NK-92 (cell line): ENCODE results near the gene GTPBP3.

Experiments used
- DNase-seq: peaks from one replicate; lab custom pipeline; 2025; ENCODE audit not compliant: unreplicated experiment; lab: John Stamatoyannopoulos, UW

Gene GTPBP3

DNA sequence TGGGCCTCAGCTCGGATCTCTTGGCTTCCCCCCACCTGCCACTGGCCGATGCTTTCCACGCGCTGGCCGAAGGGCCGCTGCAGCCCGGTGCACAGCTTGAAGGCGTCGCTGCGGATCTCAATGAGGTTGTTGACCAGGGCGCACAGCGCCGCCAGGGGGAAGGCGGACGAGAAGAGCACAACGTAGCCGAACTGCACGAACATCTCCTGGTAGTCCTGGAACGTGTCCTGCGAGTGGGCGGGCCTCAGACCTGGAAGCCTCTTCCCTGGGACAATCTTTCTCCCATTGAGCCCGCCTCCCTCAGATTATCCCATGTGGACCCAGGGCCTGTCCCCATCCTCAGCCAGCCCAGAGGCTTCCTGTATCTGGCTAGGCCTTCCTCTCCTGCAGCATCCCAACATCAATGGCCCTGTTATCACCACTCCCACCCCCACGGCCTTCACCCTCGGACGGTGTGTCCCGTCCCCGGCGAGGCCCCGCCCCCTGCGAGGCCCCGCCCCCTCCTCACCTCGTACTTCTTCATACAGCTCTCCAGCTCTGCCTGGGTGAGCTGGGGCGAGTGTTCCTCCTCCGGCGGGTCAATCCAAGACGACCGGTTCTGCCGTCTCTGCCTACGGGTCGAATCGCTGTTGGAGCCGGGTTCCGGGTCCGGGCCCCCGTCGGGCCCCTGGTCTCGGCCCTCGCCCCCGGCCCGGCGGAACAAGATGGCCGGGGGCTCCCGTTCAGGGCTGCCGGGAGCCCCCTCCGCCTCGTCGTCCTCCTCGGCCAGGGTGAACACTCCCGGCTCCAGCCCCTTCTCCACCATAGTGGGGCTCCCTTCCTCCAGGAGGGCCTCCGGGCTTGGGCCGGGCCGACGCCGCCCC is 9.5 kb upstream of the GTPBP3 start:
- DNase-seq = no peak

DNA sequence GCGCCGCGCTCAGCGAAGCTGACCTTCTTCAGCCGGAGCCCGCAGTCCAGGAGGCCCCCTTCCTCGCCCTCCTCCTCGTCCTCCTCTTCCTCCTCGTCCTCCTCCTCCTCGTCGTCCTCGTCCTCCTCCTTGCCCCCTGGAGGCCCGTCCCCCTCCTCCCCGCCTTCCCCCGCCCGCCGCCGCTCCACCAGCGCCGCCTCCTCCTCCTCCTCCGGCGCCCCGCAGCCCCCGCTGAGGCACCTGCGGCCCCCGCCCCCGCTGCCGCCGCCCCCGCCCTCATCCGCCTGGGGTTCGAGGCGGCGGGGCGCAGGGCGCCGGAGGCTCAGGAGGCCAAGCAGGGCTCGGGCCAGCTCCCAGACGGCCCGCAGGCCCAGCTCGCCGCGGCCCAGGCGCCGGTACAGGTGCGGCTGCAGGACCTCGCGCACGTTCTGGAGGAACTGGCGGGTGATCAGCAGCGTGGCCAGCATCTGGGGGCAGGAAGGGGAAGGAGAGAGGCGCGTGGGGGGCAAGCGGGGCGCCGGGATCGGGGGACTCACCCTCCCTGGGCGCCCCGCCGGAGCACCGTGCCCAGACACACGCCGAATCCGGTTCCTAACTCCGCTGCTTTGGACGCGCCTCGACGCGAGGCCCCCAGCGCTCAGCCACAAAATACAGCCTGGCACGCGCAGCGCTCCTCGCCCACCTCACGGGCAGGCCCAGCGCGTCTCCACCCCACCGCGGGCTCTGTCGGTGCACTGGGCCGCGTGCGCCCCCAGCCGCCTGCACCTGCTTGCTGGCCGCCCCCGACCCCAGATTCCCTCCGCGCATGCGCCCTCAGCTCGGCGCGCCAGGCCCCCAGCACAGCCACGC is 8.6 kb upstream of the GTPBP3 start:
- no peak for DNase-seq

DNA sequence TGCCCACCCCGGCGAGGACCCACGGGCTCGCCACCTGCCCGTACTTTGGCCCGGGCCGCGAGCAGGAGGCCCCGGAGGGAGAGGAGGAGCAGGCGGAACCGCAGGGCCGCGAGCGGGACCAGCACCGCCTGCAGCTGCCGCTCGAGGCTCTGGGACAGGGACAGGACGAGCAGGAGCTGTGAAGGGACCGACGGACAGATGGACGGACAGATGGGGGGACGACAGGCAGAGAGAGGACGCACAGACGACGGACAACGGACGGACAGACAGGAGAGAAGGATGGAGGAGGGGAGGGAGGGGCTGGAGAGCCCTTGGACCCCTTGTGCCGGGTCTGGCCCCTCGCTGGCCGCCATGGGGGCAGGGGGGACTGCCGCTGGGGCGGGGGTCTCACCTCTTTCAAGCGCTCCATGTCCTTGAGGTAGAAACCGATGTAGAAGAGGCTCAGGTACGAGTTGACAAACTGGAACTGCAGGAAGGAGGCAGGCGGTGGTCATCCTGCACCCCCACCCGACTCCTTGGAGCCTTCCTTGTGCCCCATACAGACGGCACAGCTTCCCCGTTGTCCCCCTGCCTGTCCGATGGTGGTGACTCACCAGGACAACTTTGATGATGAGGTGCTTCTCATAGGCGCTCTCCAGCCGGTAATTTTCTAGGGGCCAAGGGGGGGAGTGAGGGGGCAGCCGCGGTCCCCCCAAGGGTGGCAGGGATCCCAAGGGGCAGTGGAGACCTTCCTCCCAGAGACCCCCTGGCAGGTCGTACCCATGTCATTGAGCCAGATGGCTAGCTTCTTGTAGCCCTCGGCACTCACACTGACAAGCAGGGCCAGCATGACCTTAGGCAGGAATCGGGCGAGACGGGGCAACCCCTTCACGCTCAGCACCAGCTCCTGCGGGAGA is 7.7 kb upstream of the GTPBP3 start:
- DNase-seq = no peak

DNA sequence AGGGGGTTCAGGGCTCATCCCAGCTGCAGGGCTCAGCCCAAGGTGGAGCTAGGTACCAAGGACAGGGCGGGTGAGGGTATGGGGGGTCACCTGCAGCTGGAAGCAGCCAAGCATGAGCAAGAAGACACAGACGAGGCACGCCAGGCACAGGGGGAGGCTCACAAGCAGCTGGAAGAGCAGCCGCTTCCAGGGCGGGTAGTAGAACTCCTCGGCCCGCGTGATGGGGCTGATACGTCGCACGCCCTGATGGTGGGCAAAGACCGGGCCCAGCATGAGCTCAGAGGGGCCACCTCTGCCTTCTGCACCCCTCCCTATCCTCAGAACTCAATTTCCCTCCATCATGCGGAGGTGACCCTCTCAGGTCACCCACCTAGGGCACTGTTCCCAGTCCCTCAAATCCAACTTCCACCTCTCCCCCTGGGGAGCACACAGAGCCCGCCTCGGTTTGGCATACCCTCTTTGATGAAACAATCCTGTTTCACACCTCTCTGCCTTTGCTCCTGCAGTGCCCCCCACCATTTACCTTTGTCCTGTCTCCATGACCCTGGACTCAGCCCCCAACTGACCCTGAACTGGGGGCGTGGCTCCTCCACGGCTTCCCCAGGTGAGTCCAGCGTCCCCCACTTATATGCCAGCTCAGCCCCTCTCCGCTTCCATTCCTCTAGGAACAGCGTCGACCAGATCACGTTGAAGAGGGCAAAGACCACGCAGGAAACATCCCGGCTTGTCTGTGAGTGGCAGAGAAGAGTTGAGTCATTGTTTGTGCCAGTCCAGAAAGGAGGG is 6.9 kb upstream of the GTPBP3 start:
- DNase-seq = no peak

DNA sequence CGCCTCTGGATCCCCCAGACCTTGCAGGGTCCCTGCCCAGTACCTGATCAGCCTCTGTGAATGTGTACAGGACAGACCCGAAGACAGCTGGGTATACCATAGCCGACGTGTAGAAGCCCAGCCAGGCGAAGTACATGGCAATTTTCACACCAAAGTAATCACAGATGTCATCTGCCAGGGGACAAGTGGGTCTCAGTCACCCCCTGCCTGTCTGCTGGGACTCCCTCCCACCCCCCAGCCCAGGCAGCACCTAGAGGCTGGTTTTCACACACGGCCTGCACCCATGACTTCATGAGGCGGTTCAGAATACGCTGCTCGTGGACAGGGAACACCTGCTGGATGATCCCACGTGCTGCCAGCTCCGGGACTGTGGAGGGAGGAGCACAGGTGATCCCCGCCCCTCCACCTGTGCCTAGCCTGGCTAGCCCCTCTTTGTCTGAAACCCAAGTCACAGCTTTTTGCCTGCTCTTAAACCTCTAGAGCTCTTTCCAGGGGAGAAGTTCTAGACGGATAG is 6.3 kb upstream of the GTPBP3 start:
- DNase-seq = no peak

DNA sequence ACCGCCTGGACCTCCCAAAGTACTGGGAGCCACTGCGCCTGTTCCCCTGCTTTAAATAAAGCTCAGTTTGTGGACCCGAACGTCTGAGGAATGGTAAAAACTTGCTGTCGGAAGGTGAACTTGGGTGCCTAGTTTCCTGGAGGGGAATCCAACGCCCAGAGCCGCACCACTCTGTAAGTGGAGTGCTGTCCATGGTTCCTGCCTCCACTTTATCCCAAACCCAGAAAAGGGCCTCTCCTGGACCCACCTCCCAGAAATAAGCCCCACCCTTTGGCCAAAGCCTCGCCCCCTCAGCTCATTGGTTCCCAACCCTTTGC is 5.0 kb upstream of the GTPBP3 start:
- no peak for DNase-seq

DNA sequence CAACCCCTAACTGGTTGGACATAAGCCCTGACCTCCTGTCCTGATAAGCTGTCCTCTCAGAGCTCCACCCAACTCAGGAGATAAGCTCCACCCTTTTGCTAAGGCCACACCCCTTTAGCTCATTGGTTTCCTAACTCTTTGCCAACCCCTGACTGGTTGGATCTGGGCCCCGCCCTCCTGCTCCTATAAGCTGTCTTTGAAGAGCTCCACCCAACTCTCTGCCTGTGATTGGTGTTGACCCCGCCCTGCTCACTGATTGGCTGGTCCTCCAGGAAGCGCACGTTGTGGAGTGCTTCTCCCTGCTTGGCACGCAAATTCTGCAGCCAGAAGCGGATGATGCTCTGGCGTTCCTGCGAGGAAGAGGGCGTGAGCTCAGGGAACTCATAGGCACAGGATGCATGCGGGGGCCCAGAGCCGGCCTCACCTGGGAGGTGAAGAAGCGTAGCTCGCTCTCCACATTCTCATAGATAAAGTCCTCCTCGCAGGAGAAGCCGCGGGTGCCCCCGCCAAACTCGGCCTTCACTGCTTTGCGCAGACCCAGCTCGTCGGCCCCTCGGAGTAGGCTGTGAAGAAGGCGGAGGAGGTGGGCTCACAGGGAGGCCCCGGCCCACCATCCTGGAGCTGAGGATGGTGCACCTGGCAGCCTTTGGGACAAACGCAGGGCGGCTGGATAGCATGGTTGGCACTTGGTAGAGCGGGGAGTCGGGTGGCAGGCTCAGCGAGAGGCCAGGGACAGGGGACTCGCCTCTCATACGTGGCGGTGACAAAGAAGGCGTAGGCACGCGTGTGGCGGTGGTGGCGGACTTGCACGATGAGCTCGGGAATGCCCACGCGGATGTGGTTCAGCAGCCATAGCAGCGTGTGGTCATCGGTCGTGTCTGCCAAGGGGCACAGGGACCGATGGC is 4.4 kb upstream of the GTPBP3 start:
- DNase-seq = no peak

DNA sequence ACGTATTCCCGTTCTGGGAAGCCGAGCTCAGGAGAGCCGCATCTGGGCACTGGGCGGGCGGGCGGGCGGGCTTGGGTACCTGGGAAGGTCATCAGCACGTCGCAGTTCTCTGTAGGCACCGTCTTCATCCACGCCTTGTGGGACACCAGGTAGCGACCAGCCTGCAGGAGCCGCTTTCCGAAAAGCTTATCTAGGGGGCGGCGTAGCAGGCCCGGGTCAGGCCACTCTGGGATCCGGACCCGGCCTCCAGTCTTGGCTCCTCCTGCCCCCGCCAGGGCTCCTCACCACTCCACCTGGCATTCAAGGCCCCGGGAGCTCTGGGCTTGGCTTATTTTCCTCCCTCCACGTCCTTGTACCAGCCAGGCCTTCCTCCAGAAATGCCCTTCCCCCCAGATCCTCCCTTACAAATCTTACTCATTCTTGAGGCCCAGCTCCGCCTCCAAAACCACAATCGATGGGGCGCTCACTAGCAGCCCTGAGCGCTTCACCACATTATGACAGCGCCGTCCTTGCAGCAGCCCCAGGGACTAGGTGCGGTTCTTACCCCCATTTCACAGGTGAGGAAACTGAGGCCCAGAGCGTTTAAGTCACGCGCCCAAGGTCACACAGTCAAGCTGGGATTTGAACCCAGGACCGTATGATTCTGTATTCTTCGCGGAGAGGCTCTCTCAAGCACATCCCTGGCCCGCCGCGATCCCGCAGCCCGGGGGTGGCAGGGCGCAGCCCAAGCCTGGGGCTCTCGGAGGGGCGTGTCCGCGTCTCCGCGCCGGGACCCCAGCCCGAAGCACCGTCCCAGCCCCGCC is 3.5 kb upstream of the GTPBP3 start:
- no peak for DNase-seq

DNA sequence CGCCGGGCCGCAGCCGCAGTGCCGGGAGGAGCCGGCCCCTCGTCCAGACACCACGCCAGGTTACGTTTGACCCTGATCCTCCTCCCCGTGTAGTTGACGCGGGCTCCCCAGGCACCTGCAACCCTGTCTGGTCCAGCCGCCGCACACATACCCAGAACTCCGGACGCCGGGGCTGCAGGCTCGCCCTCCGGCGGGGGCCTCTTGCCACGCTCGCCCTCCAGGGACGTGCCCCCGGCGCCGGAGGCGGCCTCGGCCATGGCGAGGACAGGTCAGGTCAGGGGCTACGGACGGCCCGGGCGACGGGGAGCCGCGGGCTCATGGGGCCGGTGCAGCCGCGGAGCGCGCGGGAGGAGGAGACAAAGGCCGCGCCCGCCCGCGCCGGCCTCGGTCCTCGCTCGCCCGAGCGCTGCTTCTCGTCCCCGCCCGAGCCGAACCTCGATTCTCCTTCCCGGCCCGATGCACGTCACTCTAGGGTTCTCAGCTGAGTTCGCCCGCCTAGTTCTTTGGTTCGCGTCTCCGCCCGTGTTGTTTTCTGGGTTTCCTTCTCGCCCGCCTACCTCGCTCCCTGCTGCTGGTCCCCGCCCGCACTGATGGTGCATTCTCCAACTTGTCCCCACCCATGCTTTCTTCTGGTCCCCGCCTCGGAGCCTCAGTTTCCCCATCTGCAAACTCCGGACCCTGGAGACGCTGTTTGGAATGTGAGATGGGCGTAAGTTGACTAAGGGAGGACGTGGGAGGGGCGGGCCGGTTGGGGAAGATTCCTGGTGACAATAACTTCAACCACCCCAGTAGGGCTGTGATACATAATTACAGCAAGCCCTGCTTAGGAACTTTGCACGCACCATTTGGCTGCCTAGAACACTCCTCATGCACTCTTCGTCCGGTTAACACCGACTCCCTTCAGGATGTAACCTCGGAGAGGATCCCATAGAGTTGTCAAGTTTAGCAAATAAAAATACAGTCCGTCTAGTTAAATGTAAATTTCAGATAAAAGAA is 2.6 kb upstream of the GTPBP3 start, which contains the start of gene ANO8:
ANO8 (minus strand) TSS at position 442 of the 996 bp plus-strand sequence; CDS start at position 257, 185 bp downstream.
- DNase-seq = peak; percentile 55

DNA sequence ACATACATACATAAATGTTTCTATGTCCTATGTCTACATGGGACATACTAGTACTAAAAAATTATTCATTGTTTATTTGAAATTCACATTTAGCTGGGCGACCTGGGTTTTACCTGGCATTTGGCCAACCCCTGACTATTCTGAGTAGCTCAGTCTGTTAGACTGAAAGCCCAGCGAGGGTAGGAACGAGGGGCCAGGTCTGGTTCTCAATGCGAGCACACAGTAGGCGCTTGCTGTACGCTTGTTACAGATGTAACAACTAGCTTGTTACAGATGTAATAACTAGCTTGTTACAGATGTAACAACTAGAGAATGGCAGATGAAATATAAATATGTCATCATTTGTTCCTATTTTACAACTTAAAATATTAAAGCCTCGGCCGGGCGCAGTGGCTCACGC is 1.8 kb upstream of the GTPBP3 start:
- DNase-seq = no peak

DNA sequence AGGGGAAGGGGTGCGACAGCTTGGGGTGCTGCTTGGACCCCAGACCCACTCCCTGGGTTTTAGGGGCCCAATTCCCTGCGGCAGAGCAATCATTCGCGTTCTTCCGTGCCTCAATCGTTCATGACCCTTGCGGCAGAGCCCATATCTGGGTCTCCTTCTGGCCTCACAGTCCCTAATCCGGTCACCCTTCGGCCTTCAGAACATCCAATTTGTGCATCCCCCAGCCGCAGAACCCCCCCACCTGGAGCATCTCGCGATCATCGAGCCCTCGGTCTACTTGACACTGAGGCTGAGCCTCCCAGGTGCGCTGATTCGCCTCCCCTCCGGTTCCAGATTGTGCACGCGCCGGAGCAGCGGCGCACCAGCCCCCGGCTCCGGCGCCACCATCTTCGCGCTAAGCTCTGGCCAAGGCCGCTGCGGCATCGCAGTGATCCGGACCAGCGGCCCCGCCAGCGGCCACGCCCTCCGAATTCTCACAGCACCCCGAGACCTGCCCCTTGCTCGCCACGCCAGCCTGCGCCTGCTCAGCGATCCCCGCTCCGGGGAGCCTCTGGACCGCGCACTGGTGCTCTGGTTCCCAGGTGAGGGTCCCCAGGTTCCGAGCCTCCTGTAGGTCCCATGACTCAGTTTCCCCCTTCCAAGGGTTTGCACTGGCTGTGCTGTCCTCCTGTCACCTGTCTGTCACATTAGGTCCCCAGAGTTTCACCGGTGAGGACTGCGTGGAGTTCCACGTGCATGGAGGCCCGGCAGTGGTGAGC is 501 bp downstream of the GTPBP3 start:
- DNase-seq = no peak

DNA sequence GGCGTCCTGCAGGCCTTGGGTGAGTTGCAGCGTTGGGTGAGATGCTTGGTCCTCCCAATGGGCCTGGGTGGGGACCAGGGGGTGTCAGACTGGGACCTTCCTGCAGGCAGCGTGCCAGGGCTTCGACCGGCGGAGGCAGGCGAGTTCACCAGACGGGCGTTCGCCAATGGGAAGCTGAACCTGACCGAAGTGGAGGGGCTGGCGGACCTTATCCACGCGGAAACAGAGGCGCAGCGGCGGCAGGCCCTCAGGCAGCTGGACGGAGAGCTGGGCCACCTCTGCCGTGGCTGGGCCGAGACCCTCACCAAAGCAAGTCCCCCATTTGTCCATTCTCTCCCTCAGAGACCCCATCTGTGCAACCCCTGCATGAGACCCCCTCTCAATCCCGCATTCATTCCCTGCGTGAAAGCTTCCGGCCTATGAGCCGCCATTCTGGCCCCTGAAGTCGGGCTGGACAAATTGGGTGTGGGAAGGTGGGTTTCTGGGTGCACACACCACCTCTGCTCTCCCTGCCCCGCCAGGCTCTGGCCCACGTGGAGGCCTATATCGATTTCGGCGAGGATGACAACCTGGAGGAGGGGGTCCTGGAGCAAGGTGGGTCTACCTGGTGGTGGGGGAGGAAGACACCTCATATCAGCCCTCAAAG is 1.2 kb downstream of the GTPBP3 start:
- DNase-seq = no peak

DNA sequence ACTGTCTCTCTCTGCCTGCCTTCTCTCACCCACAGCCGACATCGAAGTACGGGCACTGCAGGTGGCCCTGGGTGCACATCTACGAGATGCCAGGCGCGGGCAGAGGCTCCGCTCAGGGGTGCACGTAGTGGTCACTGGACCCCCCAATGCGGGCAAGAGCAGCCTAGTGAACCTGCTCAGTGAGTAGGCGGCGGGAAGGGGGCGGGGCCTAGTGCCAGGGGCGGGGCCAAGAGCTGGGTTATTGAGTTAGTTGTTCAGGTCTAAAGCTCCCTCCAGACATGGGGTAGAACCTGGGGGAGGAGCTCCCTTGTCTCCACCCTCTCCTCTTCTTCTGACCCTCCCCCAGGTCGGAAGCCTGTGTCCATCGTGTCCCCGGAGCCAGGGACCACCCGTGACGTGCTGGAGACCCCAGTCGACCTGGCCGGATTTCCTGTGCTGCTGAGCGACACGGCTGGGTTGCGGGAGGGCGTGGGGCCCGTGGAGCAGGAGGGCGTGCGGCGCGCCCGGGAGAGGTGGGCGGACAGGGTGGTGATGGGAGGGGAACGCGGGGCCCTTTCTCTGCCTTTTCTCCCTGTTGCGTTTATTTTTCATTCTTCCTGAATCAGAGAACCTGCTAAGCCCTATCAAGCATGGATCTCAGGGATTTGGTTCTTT is 1.9 kb downstream of the GTPBP3 start:
- DNase-seq = no peak

DNA sequence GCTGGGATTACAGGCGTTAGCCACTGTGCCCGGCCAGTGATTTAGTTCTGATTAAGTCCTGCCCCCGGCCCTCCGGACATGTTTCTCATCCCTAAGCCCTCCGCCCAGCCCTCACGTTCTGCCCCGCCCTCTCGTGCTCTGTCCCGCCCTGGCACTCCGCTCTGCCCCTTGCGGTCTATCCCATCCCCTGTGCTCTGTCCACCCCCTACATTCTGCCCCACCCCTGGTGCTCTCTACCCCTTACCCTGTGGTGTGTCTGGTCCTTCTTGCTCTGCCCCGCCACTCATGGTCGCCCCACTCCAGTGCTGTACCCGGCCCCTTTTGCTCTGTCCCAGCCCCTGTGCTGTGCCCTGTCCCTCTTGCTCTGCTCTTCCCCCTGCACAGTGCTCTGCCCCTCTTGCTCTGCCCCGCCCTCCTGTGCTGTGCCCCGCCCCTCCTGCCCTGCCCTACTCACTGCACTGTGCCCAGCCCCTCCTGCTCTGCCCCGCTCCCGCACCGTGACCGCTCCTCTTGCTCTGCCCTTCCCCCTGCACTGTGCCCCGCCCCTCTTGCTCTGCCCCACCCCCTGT is 3.0 kb downstream of the GTPBP3 start:
- no peak for DNase-seq

DNA sequence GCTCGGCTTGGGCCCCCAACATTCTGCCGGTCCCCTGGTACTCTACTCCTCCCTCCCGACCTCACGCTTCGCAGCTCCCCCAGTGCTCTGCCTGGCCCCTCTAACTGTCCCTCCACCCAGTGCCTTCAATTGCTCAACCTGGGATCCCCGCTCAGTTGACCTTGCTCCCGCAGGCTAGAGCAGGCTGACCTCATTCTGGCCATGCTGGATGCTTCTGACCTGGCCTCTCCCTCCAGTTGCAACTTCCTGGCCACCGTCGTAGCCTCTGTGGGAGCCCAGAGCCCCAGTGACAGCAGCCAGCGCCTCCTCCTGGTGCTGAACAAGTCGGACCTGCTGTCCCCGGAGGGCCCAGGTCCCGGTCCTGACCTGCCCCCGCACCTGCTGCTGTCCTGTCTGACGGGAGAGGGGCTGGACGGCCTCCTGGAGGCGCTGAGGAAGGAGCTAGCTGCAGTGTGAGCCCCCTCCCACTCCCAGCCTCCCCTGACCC is 3.6 kb downstream of the GTPBP3 start:
- no peak for DNase-seq
